HepG2 (cell line): ENCODE results near the gene C16orf78. TPM values are rescaled to one million over a fixed set of nuclear protein-coding genes. Genes with fewer than 3 reads are reported as not detected.

Experiments used
- DNMT3B ChIP-seq: conservative IDR thresholded peaks from 2 replicates; pipeline ENCODE4 v1.6.1; 2016; ENCODE audit warnings: missing biosample characterization, control low read depth
- FOXC1 ChIP-seq: sonication (generic); formaldehyde crosslinking; IDR thresholded peaks from 2 replicates; pipeline ENCODE4 v1.8.0; 2022; ENCODE audit warnings: mild to moderate bottlenecking, missing genetic modification reagents, borderline replicate concordance
- LCORL ChIP-seq, 2 experiments: fragments of 450-650 bp in 1 of 2; sonication (generic) in 1 of 2; formaldehyde crosslinking in 1 of 2; IDR thresholded peaks; 2 replicates each; pipeline versions ENCODE4 v1.5.0 to v1.6.1; 2017 to 2020; ENCODE audit warnings: antibody characterized with exemption in 1 of 2, missing genetic modification reagents in 1 of 2
- MEF2D ChIP-seq: sonication (generic); formaldehyde crosslinking; IDR thresholded peaks from 2 replicates; pipeline ENCODE4 v1.5.1; 2020; ENCODE audit warnings: mild to moderate bottlenecking, missing genetic modification reagents
- NR3C1 ChIP-seq: sonication (generic); formaldehyde crosslinking; IDR thresholded peaks from 2 replicates; pipeline ENCODE4 v1.4.0; 2020; ENCODE audit warnings: missing genetic modification reagents
- PHB2 ChIP-seq: fragments of 450-650 bp; IDR thresholded peaks from 2 replicates; pipeline ENCODE4 v1.6.1; 2018; ENCODE audit not compliant: partially characterized antibody
- RNF2 ChIP-seq: fragments of 450-650 bp; conservative IDR thresholded peaks from 2 replicates; pipeline ENCODE4 v1.6.1; 2016; ENCODE audit warnings: low read depth
- RXRA ChIP-seq: sonication (generic); formaldehyde crosslinking; IDR thresholded peaks from 2 replicates; pipeline ENCODE4 v1.5.1; 2020; ENCODE audit warnings: missing genetic modification reagents
- SALL1 ChIP-seq: sonication (generic); formaldehyde crosslinking; IDR thresholded peaks from 2 replicates; pipeline ENCODE4 v1.8.0; 2022; ENCODE audit warnings: mild to moderate bottlenecking, missing genetic modification reagents
- SETDB1 ChIP-seq: sonication (generic); formaldehyde crosslinking; IDR thresholded peaks from 2 replicates; pipeline ENCODE4 v1.5.1; 2020; ENCODE audit warnings: missing genetic modification reagents, mild to moderate bottlenecking, borderline replicate concordance
- STAG1 ChIP-seq: sonication (generic); formaldehyde crosslinking; IDR thresholded peaks from 2 replicates; pipeline ENCODE4 v1.4.0; 2020; ENCODE audit warnings: missing genetic modification reagents
- TGIF2 ChIP-seq: IDR thresholded peaks from 2 replicates; pipeline ENCODE4 v1.6.1; 2016; ENCODE audit warnings: control low read depth, missing compliant biosample characterization
- ZFP41 ChIP-seq: sonication (generic); formaldehyde crosslinking; IDR thresholded peaks from 2 replicates; pipeline ENCODE4 v1.4.0; 2020; ENCODE audit warnings: mild to moderate bottlenecking, missing genetic modification reagents, borderline replicate concordance
- ZNF256 ChIP-seq: sonication (generic); formaldehyde crosslinking; conservative IDR thresholded peaks from 2 replicates; pipeline ENCODE4 v1.4.0; 2020; ENCODE audit warnings: missing genetic modification reagents
- ZNF282 ChIP-seq: fragments of 450-650 bp; IDR thresholded peaks from 2 replicates; pipeline ENCODE4 v1.6.1; 2018; ENCODE audit not compliant: partially characterized antibody
- ZNF317 ChIP-seq: sonication (generic); formaldehyde crosslinking; IDR thresholded peaks from 2 replicates; pipeline ENCODE4 v1.5.0; 2020; ENCODE audit warnings: mild to moderate bottlenecking, missing genetic modification reagents
- polyA plus RNA-seq, 8 experiments: library from polyadenylated mRNA; depleted of rRNA in 3 of 8; stranded (reverse) in 7 of 8; unstranded in 1 of 8; fragments of >200 nt; fragmentation: Illumina TruSeq in 4 of 8; extraction: Trizol in 4 of 8; gene quantifications; 2 replicates each; pipeline versions ENCODE4 v1.2.1 to v1.2.3, GENCODE V29; 2011 to 2016; ENCODE audit warnings: low read depth in 4 of 8, missing spikeins in 1 of 8, mixed read lengths in 1 of 8; ENCODE audit not compliant: insufficient read depth in 1 of 8
- total RNA-seq, 5 experiments: library from RNA; depleted of rRNA; stranded (reverse); fragments of >200 nt; fragmentation: Illumina TruSeq; extraction: Trizol; gene quantifications; 2 replicates each; pipeline ENCODE4 v1.2.3, GENCODE V29; 2016; ENCODE audit warnings: low read depth in 1 of 5
- TF ChIP-seq, protein P1 (sequence below), 2 experiments: sonication (generic) in 1 of 2; formaldehyde crosslinking in 1 of 2; IDR thresholded peaks; 2 replicates each; pipeline versions ENCODE4 v1.4.0 to v1.6.1; 2018 to 2020; ENCODE audit warnings: missing genetic modification reagents in 2 of 2, borderline replicate concordance in 1 of 2, low read depth in 1 of 2, mild to moderate bottlenecking in 1 of 2, missing biosample characterization in 1 of 2
- TF ChIP-seq, protein P2 (sequence below): IDR thresholded peaks from 2 replicates; pipeline ENCODE4 v1.6.1; 2016; ENCODE audit warnings: missing compliant biosample characterization, missing genetic modification reagents, borderline replicate concordance
- TF ChIP-seq, protein P3 (sequence below): sonication (generic); formaldehyde crosslinking; IDR thresholded peaks from 2 replicates; pipeline ENCODE4 v1.5.0; 2020; ENCODE audit warnings: mild to moderate bottlenecking, missing genetic modification reagents, moderate library complexity
- TF ChIP-seq, protein P4 (sequence below): sonication (generic); formaldehyde crosslinking; IDR thresholded peaks from 2 replicates; pipeline ENCODE4 v1.8.0; 2023; ENCODE audit warnings: mild to moderate bottlenecking, missing genetic modification reagents
- TF ChIP-seq, protein P5 (sequence below): IDR thresholded peaks from 2 replicates; pipeline ENCODE4 v1.6.1; 2016; ENCODE audit warnings: low read depth, control low read depth

Gene C16orf78
- total and polyA plus RNA-seq, 2 of the 13 experiments (the other 11 are each of a cell fraction or from before 2014, with no cell fraction given), result not detected

DNA sequence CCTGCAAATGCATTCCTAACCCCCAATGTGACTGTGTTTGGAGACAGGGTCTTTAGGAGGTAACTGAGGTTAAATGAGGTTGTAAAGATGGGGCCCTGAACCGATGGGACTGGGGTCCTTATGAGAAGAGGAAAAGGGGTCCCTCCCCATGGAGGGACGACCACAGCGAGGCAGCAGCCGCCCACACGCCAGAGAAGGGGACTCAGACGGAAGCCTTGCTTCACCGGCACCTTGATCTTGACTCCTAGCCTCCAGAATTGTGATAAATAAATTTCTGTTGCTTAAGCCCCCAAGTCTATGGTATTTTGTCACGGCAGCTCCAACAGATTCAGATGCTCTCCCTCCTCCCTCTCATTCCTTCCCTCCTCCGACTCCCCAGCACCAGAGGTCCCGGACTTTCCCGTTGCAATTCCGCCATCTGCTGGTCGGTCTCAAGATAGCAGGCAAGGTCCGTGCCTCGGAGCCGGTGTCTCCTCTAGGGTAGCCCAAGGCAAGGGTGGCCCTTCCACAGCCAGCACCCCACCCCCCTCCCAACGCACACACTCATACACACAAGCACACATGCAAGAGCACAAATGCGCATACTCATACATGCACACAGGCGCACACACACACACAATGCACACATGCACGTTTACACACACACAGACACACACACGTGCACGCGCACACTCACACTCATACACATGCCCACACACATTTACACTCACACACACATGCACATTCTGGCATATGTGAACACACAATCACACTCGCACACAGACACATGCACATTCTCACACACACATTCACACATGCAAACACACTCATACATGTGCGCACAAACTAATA lies 23.1 kb upstream of the C16orf78 start (continued):
- TF ChIP-seq LCORL (IDR thresholded peaks at IDR 0.05), result no peak
- TF ChIP-seq LCORL (CRISPR knock-in tag; IDR thresholded peaks at IDR 0.05), result no peak
- TF ChIP-seq ZNF256 (CRISPR knock-in tag), result no peak
- peak; percentile 78 for TF ChIP-seq ZNF282
- TF ChIP-seq, protein P1, sequence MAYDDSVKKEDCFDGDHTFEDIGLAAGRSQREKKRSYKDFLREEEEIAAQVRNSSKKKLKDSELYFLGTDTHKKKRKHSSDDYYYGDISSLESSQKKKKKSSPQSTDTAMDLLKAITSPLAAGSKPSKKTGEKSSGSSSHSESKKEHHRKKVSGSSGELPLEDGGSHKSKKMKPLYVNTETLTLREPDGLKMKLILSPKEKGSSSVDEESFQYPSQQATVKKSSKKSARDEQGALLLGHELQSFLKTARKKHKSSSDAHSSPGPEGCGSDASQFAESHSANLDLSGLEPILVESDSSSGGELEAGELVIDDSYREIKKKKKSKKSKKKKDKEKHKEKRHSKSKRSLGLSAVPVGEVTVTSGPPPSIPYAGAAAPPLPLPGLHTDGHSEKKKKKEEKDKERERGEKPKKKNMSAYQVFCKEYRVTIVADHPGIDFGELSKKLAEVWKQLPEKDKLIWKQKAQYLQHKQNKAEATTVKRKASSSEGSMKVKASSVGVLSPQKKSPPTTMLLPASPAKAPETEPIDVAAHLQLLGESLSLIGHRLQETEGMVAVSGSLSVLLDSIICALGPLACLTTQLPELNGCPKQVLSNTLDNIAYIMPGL (CRISPR knock-in tag; IDR thresholded peaks at IDR 0.05; ENCODE audit: borderline replicate concordance in 1 of 2, low read depth in 1 of 2), result no peak
- no peak for TF ChIP-seq ZFP41
- no peak for TF ChIP-seq MEF2D (CRISPR knock-in tag)
- TF ChIP-seq, protein P2, sequence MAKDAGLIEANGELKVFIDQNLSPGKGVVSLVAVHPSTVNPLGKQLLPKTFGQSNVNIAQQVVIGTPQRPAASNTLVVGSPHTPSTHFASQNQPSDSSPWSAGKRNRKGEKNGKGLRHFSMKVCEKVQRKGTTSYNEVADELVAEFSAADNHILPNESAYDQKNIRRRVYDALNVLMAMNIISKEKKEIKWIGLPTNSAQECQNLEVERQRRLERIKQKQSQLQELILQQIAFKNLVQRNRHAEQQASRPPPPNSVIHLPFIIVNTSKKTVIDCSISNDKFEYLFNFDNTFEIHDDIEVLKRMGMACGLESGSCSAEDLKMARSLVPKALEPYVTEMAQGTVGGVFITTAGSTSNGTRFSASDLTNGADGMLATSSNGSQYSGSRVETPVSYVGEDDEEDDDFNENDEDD (CRISPR knock-in tag), result no peak
- peak; percentile 89 for TF ChIP-seq STAG1 (CRISPR knock-in tag)
- TF ChIP-seq RXRA (CRISPR knock-in tag), result 0 out of 2 replicates have a peak, but pooled peaks have one; percentile 15
- TF ChIP-seq SETDB1 (CRISPR knock-in tag), result no peak
- TF ChIP-seq TGIF2 (CRISPR knock-in tag), result 0 out of 2 replicates have a peak, but pooled peaks have one; percentile 33
- no peak for TF ChIP-seq DNMT3B (CRISPR knock-in tag)
- TF ChIP-seq, protein P3, sequence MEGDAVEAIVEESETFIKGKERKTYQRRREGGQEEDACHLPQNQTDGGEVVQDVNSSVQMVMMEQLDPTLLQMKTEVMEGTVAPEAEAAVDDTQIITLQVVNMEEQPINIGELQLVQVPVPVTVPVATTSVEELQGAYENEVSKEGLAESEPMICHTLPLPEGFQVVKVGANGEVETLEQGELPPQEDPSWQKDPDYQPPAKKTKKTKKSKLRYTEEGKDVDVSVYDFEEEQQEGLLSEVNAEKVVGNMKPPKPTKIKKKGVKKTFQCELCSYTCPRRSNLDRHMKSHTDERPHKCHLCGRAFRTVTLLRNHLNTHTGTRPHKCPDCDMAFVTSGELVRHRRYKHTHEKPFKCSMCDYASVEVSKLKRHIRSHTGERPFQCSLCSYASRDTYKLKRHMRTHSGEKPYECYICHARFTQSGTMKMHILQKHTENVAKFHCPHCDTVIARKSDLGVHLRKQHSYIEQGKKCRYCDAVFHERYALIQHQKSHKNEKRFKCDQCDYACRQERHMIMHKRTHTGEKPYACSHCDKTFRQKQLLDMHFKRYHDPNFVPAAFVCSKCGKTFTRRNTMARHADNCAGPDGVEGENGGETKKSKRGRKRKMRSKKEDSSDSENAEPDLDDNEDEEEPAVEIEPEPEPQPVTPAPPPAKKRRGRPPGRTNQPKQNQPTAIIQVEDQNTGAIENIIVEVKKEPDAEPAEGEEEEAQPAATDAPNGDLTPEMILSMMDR (CRISPR knock-in tag), result peak; percentile 96
- TF ChIP-seq SALL1 (CRISPR knock-in tag), result 0 out of 2 replicates have a peak, but pooled peaks have one; percentile 36
- TF ChIP-seq, protein P4, sequence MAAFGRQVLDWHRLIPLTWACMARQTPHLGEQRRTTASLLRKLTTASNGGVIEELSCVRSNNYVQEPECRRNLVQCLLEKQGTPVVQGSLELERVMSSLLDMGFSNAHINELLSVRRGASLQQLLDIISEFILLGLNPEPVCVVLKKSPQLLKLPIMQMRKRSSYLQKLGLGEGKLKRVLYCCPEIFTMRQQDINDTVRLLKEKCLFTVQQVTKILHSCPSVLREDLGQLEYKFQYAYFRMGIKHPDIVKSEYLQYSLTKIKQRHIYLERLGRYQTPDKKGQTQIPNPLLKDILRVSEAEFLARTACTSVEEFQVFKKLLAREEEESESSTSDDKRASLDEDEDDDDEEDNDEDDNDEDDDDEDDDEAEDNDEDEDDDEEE (CRISPR knock-in tag), result no peak
- no peak for TF ChIP-seq PHB2
- TF ChIP-seq, protein P5, sequence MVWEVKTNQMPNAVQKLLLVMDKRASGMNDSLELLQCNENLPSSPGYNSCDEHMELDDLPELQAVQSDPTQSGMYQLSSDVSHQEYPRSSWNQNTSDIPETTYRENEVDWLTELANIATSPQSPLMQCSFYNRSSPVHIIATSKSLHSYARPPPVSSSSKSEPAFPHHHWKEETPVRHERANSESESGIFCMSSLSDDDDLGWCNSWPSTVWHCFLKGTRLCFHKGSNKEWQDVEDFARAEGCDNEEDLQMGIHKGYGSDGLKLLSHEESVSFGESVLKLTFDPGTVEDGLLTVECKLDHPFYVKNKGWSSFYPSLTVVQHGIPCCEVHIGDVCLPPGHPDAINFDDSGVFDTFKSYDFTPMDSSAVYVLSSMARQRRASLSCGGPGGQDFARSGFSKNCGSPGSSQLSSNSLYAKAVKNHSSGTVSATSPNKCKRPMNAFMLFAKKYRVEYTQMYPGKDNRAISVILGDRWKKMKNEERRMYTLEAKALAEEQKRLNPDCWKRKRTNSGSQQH (CRISPR knock-in tag), result 0 out of 2 replicates have a peak, but pooled peaks have one; percentile 43
- 0 out of 2 replicates have a peak, but pooled peaks have one; percentile 39 for TF ChIP-seq FOXC1 (CRISPR knock-in tag)
- TF ChIP-seq RNF2, result no peak
- no peak for TF ChIP-seq NR3C1 (CRISPR knock-in tag)
- TF ChIP-seq ZNF317 (CRISPR knock-in tag), result no peak
